C4-2B (cell line): ENCODE measurements around the gene JDP2.

Source experiments
- ZFX ChIP-seq: fragments of 450-650 bp; IDR thresholded peaks from 2 replicates; pipeline ENCODE4 v1.6.1; 2017
- TF ChIP-seq, protein P1 (sequence below): fragments of 450-650 bp; conservative IDR thresholded peaks from 2 replicates; pipeline ENCODE4 v1.5.1; 2017; ENCODE audit warnings: mild to moderate bottlenecking

DNA sequence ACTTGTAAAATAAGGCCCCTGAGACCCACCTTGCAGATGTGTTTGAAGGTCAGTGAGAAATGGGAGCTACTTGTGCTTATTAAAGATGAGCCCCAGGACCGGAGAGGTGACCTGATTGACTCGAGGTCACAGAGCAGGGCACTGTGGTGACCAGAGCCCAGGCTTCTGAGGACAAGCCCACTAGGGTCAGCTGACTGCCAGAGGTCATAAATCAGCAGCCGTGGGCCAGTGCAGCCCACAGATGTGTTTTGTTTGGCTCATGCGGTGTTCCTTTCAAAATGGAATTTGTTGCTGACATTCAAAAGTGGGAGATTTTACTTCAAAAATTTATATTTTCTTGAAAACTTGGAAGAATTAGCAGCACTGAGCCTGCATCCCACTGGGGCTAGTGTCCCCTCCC, 24.5 kb downstream of the JDP2 start:
- TF ChIP-seq, protein P1, sequence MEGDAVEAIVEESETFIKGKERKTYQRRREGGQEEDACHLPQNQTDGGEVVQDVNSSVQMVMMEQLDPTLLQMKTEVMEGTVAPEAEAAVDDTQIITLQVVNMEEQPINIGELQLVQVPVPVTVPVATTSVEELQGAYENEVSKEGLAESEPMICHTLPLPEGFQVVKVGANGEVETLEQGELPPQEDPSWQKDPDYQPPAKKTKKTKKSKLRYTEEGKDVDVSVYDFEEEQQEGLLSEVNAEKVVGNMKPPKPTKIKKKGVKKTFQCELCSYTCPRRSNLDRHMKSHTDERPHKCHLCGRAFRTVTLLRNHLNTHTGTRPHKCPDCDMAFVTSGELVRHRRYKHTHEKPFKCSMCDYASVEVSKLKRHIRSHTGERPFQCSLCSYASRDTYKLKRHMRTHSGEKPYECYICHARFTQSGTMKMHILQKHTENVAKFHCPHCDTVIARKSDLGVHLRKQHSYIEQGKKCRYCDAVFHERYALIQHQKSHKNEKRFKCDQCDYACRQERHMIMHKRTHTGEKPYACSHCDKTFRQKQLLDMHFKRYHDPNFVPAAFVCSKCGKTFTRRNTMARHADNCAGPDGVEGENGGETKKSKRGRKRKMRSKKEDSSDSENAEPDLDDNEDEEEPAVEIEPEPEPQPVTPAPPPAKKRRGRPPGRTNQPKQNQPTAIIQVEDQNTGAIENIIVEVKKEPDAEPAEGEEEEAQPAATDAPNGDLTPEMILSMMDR, result no peak
- TF ChIP-seq ZFX, result no peak
